Ovary (tissue), 9 donors: ENCODE measurements around the gene PLEKHH1. TPM values are rescaled to one million over a fixed set of nuclear protein-coding genes. Genes with fewer than 3 reads are reported as not detected.

ENCODE experiments used
- DNase-seq, 5 donors: peaks; one replicate each; pipeline ENCODE4 v3.0.0-alpha.2; 2019 to 2020
- H3K27ac ChIP-seq, 2 donors: fragments of 200-600 bp; one replicate each; pipeline versions ENCODE4 v1.5.1 to v1.8.0; 2019 to 2022
- H3K27me3 ChIP-seq: fragments of 200-600 bp; one replicate; pipeline ENCODE4 v1.8.0; 2022
- H3K36me3 ChIP-seq: fragments of 200-600 bp; sonication (generic); one replicate; pipeline ENCODE4 v1.5.1; 2019
- H3K4me1 ChIP-seq: one replicate; pipeline ENCODE4 v1.8.1; 2013; ENCODE audit warnings: mild to moderate bottlenecking, moderate library complexity; ENCODE audit not compliant: insufficient read depth
- H3K4me3 ChIP-seq: fragments of 200-600 bp; sonication (generic); one replicate; pipeline ENCODE4 v1.5.1; 2017
- H3K9me3 ChIP-seq, 2 donors: fragments of 200-600 bp in 1 of 2; sonication (generic) in 1 of 2; one replicate each; pipeline versions ENCODE4 v1.5.1 to v1.8.1; 2013 to 2019; ENCODE audit warnings: mild to moderate bottlenecking in 1 of 2, moderate library complexity in 1 of 2
- CTCF ChIP-seq, 3 donors: fragments of 450-650 bp in 2 of 3; fragments of 200-600 bp in 1 of 3; IDR thresholded peaks; one replicate each; pipeline versions ENCODE4 v1.5.1 to v1.8.0; 2016 to 2022; ENCODE audit warnings: antibody characterized with exemption in 3 of 3, mild to moderate bottlenecking in 1 of 3
- EP300 ChIP-seq: sonication (generic); formaldehyde crosslinking; IDR thresholded peaks from one replicate; pipeline ENCODE4 v1.6.1; 2017; ENCODE audit warnings: antibody characterized with exemption
- POLR2A ChIP-seq: fragments of 450-650 bp; IDR thresholded peaks from one replicate; pipeline ENCODE4 v1.6.1; 2017; ENCODE audit warnings: antibody characterized with exemption, mild to moderate bottlenecking, moderate library complexity
- WGBS, 3 donors: extraction: QIAGEN DNeasy Blood & Tissue Kit in 1 of 3; methylation state at CpG; one replicate each; pipeline versions ENCODE4 v1.1.5 to v1.1.7; 2013 to 2017; 5-methylcytosine and 5-hydroxymethylcytosine counted together
- intact Hi-C, 4 donors: fragments of 100-400 bp; cut with DNase I; formaldehyde crosslinking; loops; one replicate each; pipeline versions ENCODE4 v1.11.0 to v1.15.1; 2022 to 2023
- polyA plus RNA-seq, 2 donors: library from polyadenylated mRNA; stranded (reverse); fragments of 200-250 nt in 1 of 2; fragments of 350-450 nt in 1 of 2; fragmentation: Illumina TruSeq in 1 of 2; extraction: RNeasy Lipid Tissue Mini Kit (QIAGEN cat#74804) in 1 of 2; gene quantifications; one replicate each; pipeline ENCODE4 v1.2.3, GENCODE V29; 2013 to 2014
- total RNA-seq, 7 donors: library from RNA; depleted of rRNA in 2 of 7; stranded (reverse); fragments of >200 nt in 2 of 7; fragmentation: NEBNext Ultra II Directional in 3 of 7; extraction: Animal tissue kit (Norgen Biotek cat#: 25700) in 3 of 7; gene quantifications; one replicate each; pipeline versions ENCODE4 v1.1.0 to v1.2.4, GENCODE V29; 2016 to 2023
- donor health status: DM: no; HTN: no; CAD: no; lungs with moderate emphysema.
- donor health status: DM: no; HTN: no; CAD: no.
- donor health status: Bipolar disorder and iron deficiency.
- donor health status: DM: yes; HTN: yes; CAD: no.
- donor health status: DM: no; HTN: no; CAD: no.
- donor health status: DM: yes; HTN: yes; CAD: no.

PLEKHH1 gene
- total and polyA plus RNA-seq, 9 donors = 0.78 to 15.7 (median 3.9) TPM

GRCh38 chr14:67528276-67528675 is 4.8 kb upstream of the PLEKHH1 start:
- no peaks in the 10 kb centered on the region for H3K4me1 ChIP-seq
- H3K36me3 ChIP-seq = no peaks in the 10 kb centered on the region
- DNase-seq = no peak
- no peak overlapping the region for H3K27ac ChIP-seq
- H3K4me3 ChIP-seq = no peak overlapping the region
- no peaks in the 10 kb centered on the region for H3K27me3 ChIP-seq
- intact Hi-C loops = loop anchor here in 1 of 4 donors (10.0 kb wide), 1 partner anchor 177 kb away; the partner anchor contains the start of gene RDH12
- WGBS, 3 donors = 88 to 94% (median 88%) methylated on average over 1 of the region's 1 CpG
- TF ChIP-seq EP300 (no peak), CTCF (IDR thresholded peaks at IDR 0.05) (no peak), POLR2A (no peak)
- no peaks in the 10 kb centered on the region for H3K9me3 ChIP-seq

GRCh38 chr14:67529947-67530935 is 2.8 kb upstream of the PLEKHH1 start:
- no peaks in the 10 kb centered on the region for H3K9me3 ChIP-seq
- 79 to 80% (median 80%) methylated on average over 5 of the region's 5 CpGs for WGBS, 3 donors
- H3K4me1 ChIP-seq = no peaks in the 10 kb centered on the region
- no peak for DNase-seq
- no peaks in the 10 kb centered on the region for H3K27me3 ChIP-seq
- H3K4me3 ChIP-seq = no peak overlapping the region
- no peak overlapping the region for H3K27ac ChIP-seq
- intact Hi-C loops = loop anchor here in 1 of 4 donors (10.0 kb wide), 1 partner anchor 175 kb away; the partner anchor contains the start of gene RDH12
- no peaks in the 10 kb centered on the region for H3K36me3 ChIP-seq
- TF ChIP-seq POLR2A (no peak), EP300 (no peak), CTCF (IDR thresholded peaks at IDR 0.05) (no peak)

GRCh38 chr14:67532606-67532997 is 488 bp upstream of the PLEKHH1 start:
- peak overlapping the region; percentile 54 for H3K4me3 ChIP-seq
- no peaks in the 10 kb centered on the region for H3K27me3 ChIP-seq
- no peak for DNase-seq
- H3K4me1 ChIP-seq = no peaks in the 10 kb centered on the region
- no peaks in the 10 kb centered on the region for H3K36me3 ChIP-seq
- 15 to 19% (median 17%) methylated on average over 22 to 23 of the region's 23 CpGs for WGBS, 3 donors
- no peaks in the 10 kb centered on the region for H3K9me3 ChIP-seq
- TF ChIP-seq POLR2A (no peak), EP300 (no peak), CTCF (IDR thresholded peaks at IDR 0.05) (no peak)
- H3K27ac ChIP-seq = no peak overlapping the region
- intact Hi-C loops = no loop called here

- TF ChIP-seq EP300 (no peak), POLR2A (no peak), CTCF (IDR thresholded peaks at IDR 0.05) (no peak)
- intact Hi-C loops = no loop called here
- H3K4me3 ChIP-seq = peak overlapping the region; percentile 54
- no peak for DNase-seq
- H3K27ac ChIP-seq = no peak overlapping the region
- WGBS, 3 donors = 28 to 35% (median 31%) methylated on average over 6 of the region's 6 CpGs
- H3K4me1 ChIP-seq = no peaks in the 10 kb centered on the region
- no peaks in the 10 kb centered on the region for H3K9me3 ChIP-seq
- no peaks in the 10 kb centered on the region for H3K27me3 ChIP-seq
- H3K36me3 ChIP-seq = no peaks in the 10 kb centered on the region
Observed at GRCh38 chr14:67533754-67534085, 630 bp downstream of the PLEKHH1 start.
